HepG2 (cell line): ENCODE data around the gene PRAC1. TPM values are rescaled to one million over a fixed set of nuclear protein-coding genes. Genes with fewer than 3 reads are reported as not detected.
A peak's percentile ranks its signal among the peaks of the same experiment; 100 is the strongest.

Experiments used
- EED ChIP-seq: sonication (generic); formaldehyde crosslinking; IDR thresholded peaks from 2 replicates; pipeline ENCODE4 v1.5.0; 2020; ENCODE audit warnings: mild to moderate bottlenecking, missing genetic modification reagents
- ELF1 ChIP-seq: sonication (generic); formaldehyde crosslinking; IDR thresholded peaks from 2 replicates; pipeline ENCODE4 v1.4.0; 2020; ENCODE audit warnings: missing genetic modification reagents
- HNRNPLL ChIP-seq: fragments of 200-400 bp; formaldehyde crosslinking; IDR thresholded peaks from 2 replicates; pipeline ENCODE4 v1.6.1; 2017; ENCODE audit warnings: mild to moderate bottlenecking, low read depth, low read length; ENCODE audit not compliant: poor library complexity, severe bottlenecking
- HOXA9 ChIP-seq: sonication (generic); formaldehyde crosslinking; IDR thresholded peaks from 2 replicates; pipeline ENCODE4 v1.8.1; 2022; ENCODE audit warnings: missing genetic modification reagents, mild to moderate bottlenecking, moderate library complexity, borderline replicate concordance
- LCORL ChIP-seq, 2 experiments: fragments of 450-650 bp in 1 of 2; sonication (generic) in 1 of 2; formaldehyde crosslinking in 1 of 2; IDR thresholded peaks; 2 replicates each; pipeline versions ENCODE4 v1.5.0 to v1.6.1; 2017 to 2020; ENCODE audit warnings: antibody characterized with exemption in 1 of 2, missing genetic modification reagents in 1 of 2
- NCOA2 ChIP-seq: sonication (generic); formaldehyde crosslinking; IDR thresholded peaks from 2 replicates; pipeline ENCODE4 v1.8.0; 2022; ENCODE audit warnings: inconsistent platforms
- NR2C2 ChIP-seq: sonication (generic); formaldehyde crosslinking; IDR thresholded peaks from 2 replicates; pipeline ENCODE4 v1.4.0; 2020; ENCODE audit warnings: missing genetic modification reagents, mild to moderate bottlenecking, moderate library complexity, borderline replicate concordance
- SAP130 ChIP-seq: IDR thresholded peaks from 2 replicates; pipeline ENCODE4 v1.6.1; 2016; ENCODE audit warnings: low read depth
- ZNF275 ChIP-seq: sonication (generic); formaldehyde crosslinking; IDR thresholded peaks from 2 replicates; pipeline ENCODE4 v1.8.0; 2022; ENCODE audit warnings: missing genetic modification reagents, mild to moderate bottlenecking, inconsistent platforms, borderline replicate concordance
- ZNF713 ChIP-seq: sonication (generic); formaldehyde crosslinking; IDR thresholded peaks from 2 replicates; pipeline ENCODE4 v1.4.0; 2020; ENCODE audit warnings: mild to moderate bottlenecking, missing genetic modification reagents
- ZNF781 ChIP-seq: sonication (generic); formaldehyde crosslinking; IDR thresholded peaks from 2 replicates; pipeline ENCODE4 v1.5.1; 2020; ENCODE audit warnings: borderline replicate concordance, mild to moderate bottlenecking, missing genetic modification reagents; ENCODE audit errors: not compliant biosample characterization
- ZNF792 ChIP-seq: IDR thresholded peaks from 2 replicates; pipeline ENCODE4 v1.6.1; 2016
- ZNF891 ChIP-seq: sonication (generic); formaldehyde crosslinking; IDR thresholded peaks from 2 replicates; pipeline ENCODE4 v1.5.0; 2020; ENCODE audit warnings: mild to moderate bottlenecking, missing genetic modification reagents
- polyA plus RNA-seq, 8 experiments: library from polyadenylated mRNA; depleted of rRNA in 3 of 8; stranded (reverse) in 7 of 8; unstranded in 1 of 8; fragments of >200 nt; fragmentation: Illumina TruSeq in 4 of 8; extraction: Trizol in 4 of 8; gene quantifications; 2 replicates each; pipeline versions ENCODE4 v1.2.1 to v1.2.3, GENCODE V29; 2011 to 2016; ENCODE audit warnings: low read depth in 4 of 8, missing spikeins in 1 of 8, mixed read lengths in 1 of 8; ENCODE audit not compliant: insufficient read depth in 1 of 8
- total RNA-seq, 5 experiments: library from RNA; depleted of rRNA; stranded (reverse); fragments of >200 nt; fragmentation: Illumina TruSeq; extraction: Trizol; gene quantifications; 2 replicates each; pipeline ENCODE4 v1.2.3, GENCODE V29; 2016; ENCODE audit warnings: low read depth in 1 of 5
- TF ChIP-seq, protein P1 (sequence below): sonication (generic); formaldehyde crosslinking; IDR thresholded peaks from 2 replicates; pipeline ENCODE4 v1.4.0; 2020; ENCODE audit warnings: missing genetic modification reagents, mild to moderate bottlenecking, borderline replicate concordance

Gene PRAC1
- total and polyA plus RNA-seq, 2 of the 13 experiments (the other 11 are each of a cell fraction or from before 2014, with no cell fraction given): not detected

DNA sequence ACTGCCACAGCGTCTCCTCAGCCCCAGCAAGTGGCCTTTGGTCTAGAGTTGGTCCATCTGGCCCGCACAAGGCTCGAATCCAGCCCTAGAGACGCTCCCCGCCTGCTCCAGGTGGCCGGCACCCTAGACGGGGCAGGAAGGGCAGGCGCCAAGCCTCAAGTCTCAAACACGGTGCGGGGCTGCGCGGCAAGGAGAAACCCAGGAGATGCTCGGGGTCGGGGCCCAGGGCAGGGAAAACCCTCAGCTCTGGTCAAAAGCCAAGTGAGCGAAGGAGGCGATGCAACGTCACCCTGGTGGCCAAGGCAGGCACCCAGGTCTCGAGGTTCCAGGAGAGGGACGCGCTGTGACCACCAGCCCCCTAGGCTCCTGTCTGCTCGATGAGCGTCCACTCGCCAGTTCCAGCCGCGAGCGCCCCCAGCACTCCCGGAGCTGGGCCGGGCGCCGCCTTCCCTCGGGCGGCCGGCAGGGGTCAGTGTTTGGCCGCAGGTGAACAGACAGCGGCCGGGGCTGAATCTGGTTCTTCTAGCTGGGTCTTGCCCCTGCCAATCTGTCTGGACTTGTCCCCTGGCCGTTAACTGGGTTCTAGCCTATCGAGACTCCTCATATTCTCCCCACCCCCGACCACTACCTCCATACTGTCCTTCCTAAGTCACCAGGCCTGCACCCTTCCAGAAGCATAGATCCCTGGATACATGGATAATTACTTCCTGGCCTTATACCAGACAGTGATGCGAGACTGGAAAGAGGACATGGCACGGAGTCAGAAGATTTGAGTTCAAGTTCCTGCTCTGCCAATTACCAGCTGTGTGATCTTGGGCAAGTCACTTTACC is 44.0 kb downstream of the PRAC1 start (continued):
- TF ChIP-seq ZNF792: 0 out of 2 replicates have a peak, but pooled peaks have one; percentile 37
- TF ChIP-seq ZNF891 (CRISPR knock-in tag): peak; percentile 77
- TF ChIP-seq HOXA9 (CRISPR knock-in tag): no peak
- TF ChIP-seq HNRNPLL: peak; percentile 49
- no peak for TF ChIP-seq NR2C2 (CRISPR knock-in tag)
- TF ChIP-seq NCOA2 (CRISPR knock-in tag): peak; percentile 10; the same call in 1 of the 2 replicates
- TF ChIP-seq EED (CRISPR knock-in tag): peak; percentile 91
- TF ChIP-seq LCORL (IDR thresholded peaks at IDR 0.05): no peak
- no peak for TF ChIP-seq LCORL (CRISPR knock-in tag; IDR thresholded peaks at IDR 0.05)
- TF ChIP-seq, protein P1, sequence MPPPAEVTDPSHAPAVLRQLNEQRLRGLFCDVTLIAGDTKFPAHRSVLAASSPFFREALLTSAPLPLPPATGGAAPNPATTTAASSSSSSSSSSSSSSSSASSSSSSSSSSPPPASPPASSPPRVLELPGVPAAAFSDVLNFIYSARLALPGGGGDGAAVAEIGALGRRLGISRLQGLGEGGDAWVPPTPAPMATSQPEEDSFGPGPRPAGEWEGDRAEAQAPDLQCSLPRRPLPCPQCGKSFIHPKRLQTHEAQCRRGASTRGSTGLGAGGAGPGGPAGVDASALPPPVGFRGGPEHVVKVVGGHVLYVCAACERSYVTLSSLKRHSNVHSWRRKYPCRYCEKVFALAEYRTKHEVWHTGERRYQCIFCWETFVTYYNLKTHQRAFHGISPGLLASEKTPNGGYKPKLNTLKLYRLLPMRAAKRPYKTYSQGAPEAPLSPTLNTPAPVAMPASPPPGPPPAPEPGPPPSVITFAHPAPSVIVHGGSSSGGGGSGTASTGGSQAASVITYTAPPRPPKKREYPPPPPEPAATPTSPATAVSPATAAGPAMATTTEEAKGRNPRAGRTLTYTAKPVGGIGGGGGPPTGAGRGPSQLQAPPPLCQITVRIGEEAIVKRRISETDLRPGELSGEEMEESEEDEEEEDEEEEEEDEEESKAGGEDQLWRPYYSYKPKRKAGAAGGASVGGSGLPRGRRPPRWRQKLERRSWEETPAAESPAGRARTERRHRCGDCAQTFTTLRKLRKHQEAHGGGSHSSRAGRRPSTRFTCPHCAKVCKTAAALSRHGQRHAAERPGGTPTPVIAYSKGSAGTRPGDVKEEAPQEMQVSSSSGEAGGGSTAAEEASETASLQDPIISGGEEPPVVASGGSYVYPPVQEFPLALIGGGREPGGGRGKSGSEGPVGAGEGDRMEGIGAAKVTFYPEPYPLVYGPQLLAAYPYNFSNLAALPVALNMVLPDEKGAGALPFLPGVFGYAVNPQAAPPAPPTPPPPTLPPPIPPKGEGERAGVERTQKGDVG (CRISPR knock-in tag): 0 out of 2 replicates have a peak, but pooled peaks have one; percentile 25
- TF ChIP-seq ELF1 (CRISPR knock-in tag): peak; percentile 31; the same call in 1 of the 2 replicates
- peak; percentile 87; the same call in 1 of the 2 replicates for TF ChIP-seq ZNF275 (CRISPR knock-in tag)
- TF ChIP-seq SAP130: peak; percentile 20; the same call in 1 of the 2 replicates
- peak; percentile 33 for TF ChIP-seq ZNF781 (CRISPR knock-in tag)
- TF ChIP-seq ZNF713 (CRISPR knock-in tag): 0 out of 2 replicates have a peak, but pooled peaks have one; percentile 45
